Measurements from ENCODE around the gene TMEM185B.

Gene TMEM185B

GRCh38 chr2:120231974-120232635, 8.9 kb upstream of the TMEM185B start:
- no peak overlapping the region for H3K4me3 ChIP-seq (ENCODE audit: low read depth, low read length)

GRCh38 chr2:120231564-120231973, 8.4 kb upstream of the TMEM185B start:
- no peak overlapping the region for H3K4me3 ChIP-seq (ENCODE audit: low read depth, low read length)

GRCh38 chr2:120230515-120231471, 7.6 kb upstream of the TMEM185B start:
- H3K4me3 ChIP-seq (ENCODE audit: low read depth, low read length): no peak overlapping the region

GRCh38 chr2:120229341-120229740, 6.1 kb upstream of the TMEM185B start:
- H3K4me3 ChIP-seq (ENCODE audit: low read depth, low read length): no peak overlapping the region

GRCh38 chr2:120228503-120228902, 5.3 kb upstream of the TMEM185B start:
- no peak overlapping the region for H3K4me3 ChIP-seq (ENCODE audit: low read depth, low read length)

GRCh38 chr2:120227111-120227991, 4.2 kb upstream of the TMEM185B start:
- H3K4me3 ChIP-seq (ENCODE audit: low read depth, low read length): no peak overlapping the region

GRCh38 chr2:120226316-120226715, 3.1 kb upstream of the TMEM185B start:
- no peak overlapping the region for H3K4me3 ChIP-seq (ENCODE audit: low read depth, low read length)

GRCh38 chr2:120225549-120226065, 2.4 kb upstream of the TMEM185B start:
- no peak overlapping the region for H3K4me3 ChIP-seq (ENCODE audit: low read depth, low read length)

- H3K4me3 ChIP-seq (ENCODE audit: low read depth, low read length): no peak overlapping the region
Measured at GRCh38 chr2:120224735-120225548, 1.7 kb upstream of the TMEM185B start.

- no peak overlapping the region for H3K4me3 ChIP-seq (ENCODE audit: low read depth, low read length)
Measured at GRCh38 chr2:120224256-120224655, 1.1 kb upstream of the TMEM185B start.

- peak overlapping the region; percentile 48 for H3K4me3 ChIP-seq (ENCODE audit: low read depth, low read length)
Measured at GRCh38 chr2:120222186-120223033, 790 bp downstream of the TMEM185B start.

- no peak overlapping the region for H3K4me3 ChIP-seq (ENCODE audit: low read depth, low read length)
Measured at GRCh38 chr2:120221616-120222015, 1.6 kb downstream of the TMEM185B start.

- H3K4me3 ChIP-seq (ENCODE audit: low read depth, low read length): no peak overlapping the region
Measured at GRCh38 chr2:120220756-120221155, 2.4 kb downstream of the TMEM185B start.

GRCh38 chr2:120219766-120220165, 3.4 kb downstream of the TMEM185B start:
- no peak overlapping the region for H3K4me3 ChIP-seq (ENCODE audit: low read depth, low read length)

GRCh38 chr2:120219291-120219690, 3.9 kb downstream of the TMEM185B start:
- no peak overlapping the region for H3K4me3 ChIP-seq (ENCODE audit: low read depth, low read length)

GRCh38 chr2:120218181-120218580, 5.0 kb downstream of the TMEM185B start:
- H3K4me3 ChIP-seq (ENCODE audit: low read depth, low read length): no peak overlapping the region

GRCh38 chr2:120210270-120210693, 12.9 kb downstream of the TMEM185B start:
- no peak overlapping the region for H3K4me3 ChIP-seq (ENCODE audit: low read depth, low read length)

- H3K4me3 ChIP-seq (ENCODE audit: low read depth, low read length): no peak overlapping the region
Measured at GRCh38 chr2:120209427-120210269, 13.6 kb downstream of the TMEM185B start.

Data from iPS-11a (cell line).